Renal cortex interstitium (tissue), 11 donors: ENCODE measurements around the gene B3GNT8. TPM values are rescaled to one million over a fixed set of nuclear protein-coding genes. Genes with fewer than 3 reads are reported as not detected.
"Not testable (repeated sequence)": the region's sequence is repeated elsewhere in the genome, so short reads cannot be mapped to it uniquely, and the experiment has no call there.

ENCODE experiments used
- DNase-seq, 11 donors: peaks; one replicate each; pipeline ENCODE4 v3.0.0-alpha.2; 2013; ENCODE audit warnings: low read depth in 9 of 11, low spot score in 4 of 11; ENCODE audit errors: extremely low read depth in 1 of 11
- polyA plus RNA-seq, 3 donors: library from polyadenylated mRNA; unstranded; fragments of 120-200 nt; gene quantifications; one replicate each; pipeline ENCODE4 v1.2.1, GENCODE V29; 2013; ENCODE audit not compliant: insufficient read length in 3 of 3

The B3GNT8 gene
- polyA plus RNA-seq, 3 donors = 2.1 to 3.9 (median 3.3) TPM

GRCh38 chr19:41402010-41402409 is 25.2 kb downstream of the B3GNT8 start:
- no peak for DNase-seq

GRCh38 chr19:41401483-41401882 is 25.7 kb downstream of the B3GNT8 start:
- no peak for DNase-seq

DNA sequence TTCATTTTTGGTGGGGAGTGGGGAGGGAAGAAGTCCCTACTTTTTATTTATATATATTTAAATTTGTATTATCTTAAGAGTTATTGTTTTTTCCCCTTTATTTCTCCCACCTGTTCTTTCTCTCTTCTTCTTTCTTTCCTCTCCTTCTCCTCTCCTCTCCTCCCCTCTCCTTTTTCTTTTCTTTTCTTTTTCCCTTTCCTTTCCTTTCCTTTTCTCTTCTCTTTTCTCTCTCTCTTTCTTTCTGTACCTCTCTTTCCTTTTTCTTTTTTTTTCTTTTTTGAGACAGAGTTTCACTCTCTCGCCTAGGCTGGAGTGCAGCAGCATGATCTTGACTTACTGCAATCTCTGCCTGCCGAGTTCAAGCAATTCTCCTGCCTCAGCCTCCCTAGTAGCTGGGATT is 27.6 kb downstream of the B3GNT8 start:
- no peak for DNase-seq

DNA sequence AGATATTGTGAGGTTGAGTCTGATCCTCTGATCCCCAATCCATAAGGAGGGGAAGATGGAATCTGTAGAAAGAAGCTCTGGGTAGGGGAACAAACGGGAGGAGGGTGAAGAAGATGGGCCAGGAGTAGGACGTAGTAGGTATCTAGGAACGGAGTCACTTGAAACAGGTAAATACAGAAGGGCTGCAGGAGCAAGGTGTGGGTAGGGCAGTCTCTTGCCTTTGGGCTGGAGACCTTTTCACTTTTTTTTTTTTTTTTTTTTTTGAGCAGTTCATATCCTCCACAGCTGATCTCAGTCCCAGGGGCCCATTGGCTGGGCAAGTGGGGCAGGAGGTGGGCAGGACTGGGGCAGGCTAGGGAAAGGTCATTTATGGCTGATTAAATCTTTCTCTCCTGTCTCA is 28.1 kb downstream of the B3GNT8 start:
- no peak for DNase-seq

DNA sequence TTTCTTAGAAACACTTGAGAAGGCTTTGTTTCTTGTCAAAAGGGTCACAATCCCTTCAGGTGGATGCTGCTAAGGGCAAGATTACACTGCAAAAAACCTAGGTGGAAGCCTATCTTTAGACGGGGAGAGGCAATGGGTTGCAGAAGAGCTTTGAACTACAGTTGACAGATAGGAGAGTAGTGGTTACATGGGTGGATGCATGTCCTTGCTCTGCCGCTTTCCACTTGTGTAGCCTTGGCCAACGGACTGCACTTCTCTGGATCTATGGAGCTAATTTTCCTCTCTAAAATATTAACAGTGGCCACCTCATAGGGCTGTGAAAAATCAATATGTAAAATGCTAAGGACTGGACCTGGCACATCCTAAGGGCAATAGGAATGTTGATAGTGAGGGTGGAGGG is 28.6 kb downstream of the B3GNT8 start:
- DNase-seq = no peak

DNA sequence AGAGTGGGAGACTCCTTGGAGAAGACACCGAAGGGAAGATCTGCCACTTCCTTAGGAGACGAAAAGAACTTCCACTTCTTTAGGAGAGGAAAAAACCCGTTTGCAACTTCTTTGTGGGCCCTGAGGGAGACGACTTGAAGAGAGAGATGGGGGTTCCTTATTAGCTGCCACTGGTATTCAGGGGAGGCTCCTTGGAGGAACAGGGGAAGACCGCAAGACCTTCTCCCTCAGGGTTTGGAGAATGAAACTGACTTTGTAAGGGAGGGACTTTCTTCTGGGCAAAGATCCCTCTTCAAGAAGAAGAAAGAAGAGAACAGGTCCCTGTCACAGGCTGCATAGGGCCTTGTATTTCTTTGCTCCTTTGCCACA is 29.1 kb downstream of the B3GNT8 start:
- DNase-seq = no peak

GRCh38 chr19:41397086-41398049 is 29.8 kb downstream of the B3GNT8 start, which contains the start of the genes BCKDHA and EXOSC5:
TSS of gene BCKDHA (plus strand) at chr19:41397818. CDS start at chr19:41397828, 10 bp downstream.
TSS of gene EXOSC5 (minus strand) at chr19:41397359. CDS start at chr19:41397328, 31 bp downstream.
- peak; percentile 98 to 100 (median 100) for DNase-seq

DNA sequence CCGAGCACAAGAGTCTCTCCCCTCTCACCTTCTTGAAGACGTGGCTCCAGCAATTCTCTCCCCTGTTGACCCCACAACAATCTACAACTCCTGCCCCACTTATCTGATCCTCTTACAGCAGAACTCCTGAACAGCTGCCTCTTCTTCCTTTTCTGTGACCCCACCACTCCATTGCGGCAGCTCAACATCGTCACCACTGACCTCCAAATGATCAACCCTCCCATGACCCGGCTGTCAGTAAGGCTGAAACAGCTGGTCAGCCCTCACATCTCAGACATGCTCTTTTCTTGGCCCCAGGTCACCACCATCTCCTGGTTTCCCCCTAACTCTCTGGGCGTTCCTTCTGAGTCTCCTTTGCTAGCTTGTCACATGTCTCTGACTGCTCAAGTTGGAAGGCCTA is 31.8 kb downstream of the B3GNT8 start:
- DNase-seq = no peak

- DNase-seq = no peak
Observed at GRCh38 chr19:41392775-41393174, 34.4 kb downstream of the B3GNT8 start.

DNA sequence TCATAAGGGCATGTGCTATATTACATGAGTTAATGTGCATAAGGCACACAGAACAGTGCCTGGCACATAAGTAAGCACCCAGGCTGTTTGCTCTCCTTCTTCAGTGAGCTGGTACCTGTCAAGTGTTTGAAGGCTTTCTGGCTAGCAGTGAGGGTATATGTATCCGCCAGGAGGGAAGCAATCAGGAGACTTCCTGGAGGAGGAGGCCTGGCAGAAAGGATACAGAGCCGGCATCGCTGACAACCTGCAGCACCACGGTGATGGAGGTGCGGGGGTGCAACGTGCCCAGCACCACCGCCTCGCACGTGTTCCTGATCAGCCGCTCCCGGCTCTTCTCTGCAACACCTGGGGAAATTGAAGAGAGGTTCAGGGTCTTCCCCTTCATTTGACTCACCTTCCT is 35.6 kb downstream of the B3GNT8 start:
- no peak for DNase-seq

GRCh38 chr19:41386442-41386841 is 40.7 kb downstream of the B3GNT8 start:
- DNase-seq = no peak

- no peak for DNase-seq
Observed at GRCh38 chr19:41384351-41384750, 42.8 kb downstream of the B3GNT8 start.

- DNase-seq = not testable (repeated sequence)
Observed at GRCh38 chr19:41381536-41381935, 45.6 kb downstream of the B3GNT8 start.

- DNase-seq = no peak
Observed at GRCh38 chr19:41377977-41378709, 49.0 kb downstream of the B3GNT8 start.

- no peak for DNase-seq
Observed at GRCh38 chr19:41376998-41377365, 50.2 kb downstream of the B3GNT8 start.

- peak in 1 of 11 donors; percentile 40 for DNase-seq
Observed at GRCh38 chr19:41376241-41376997, 50.8 kb downstream of the B3GNT8 start, which contains the start of gene TMEM91. TSS of gene TMEM91 (plus strand) at chr19:41376533. CDS start at chr19:41378310, 1,777 bp downstream.
